GM10248 (cell line): Measurements from ENCODE around the gene TIMM50.

Experiments used
- CTCF ChIA-PET: fragments of 300-600 bp; sonication (Branson Sonifier 250); formaldehyde crosslinking; extraction: SDS; loops from one replicate; lab custom pipeline; 2021; ENCODE audit warnings: antibody characterized with exemption; lab: Yijun Ruan, JAX
- POLR2A ChIA-PET: fragments of 350-650 bp; sonication (Branson Sonifier 250); formaldehyde crosslinking; extraction: SDS; loops from one replicate; lab custom pipeline; 2020; ENCODE audit warnings: antibody characterized with exemption; lab: Yijun Ruan, JAX
- DNase-seq: peaks from one replicate; pipeline ENCODE4 v3.0.0; 2012; ENCODE audit errors: extremely low spot score
- TF ChIP-seq, protein P1 (sequence below): IDR thresholded peaks from 2 replicates; pipeline ENCODE4 v1.5.1; 2012; ENCODE audit warnings: mild to moderate bottlenecking, low read depth; ENCODE audit errors: extremely low read depth, missing control alignments, control extremely low read depth

The TIMM50 gene

DNA sequence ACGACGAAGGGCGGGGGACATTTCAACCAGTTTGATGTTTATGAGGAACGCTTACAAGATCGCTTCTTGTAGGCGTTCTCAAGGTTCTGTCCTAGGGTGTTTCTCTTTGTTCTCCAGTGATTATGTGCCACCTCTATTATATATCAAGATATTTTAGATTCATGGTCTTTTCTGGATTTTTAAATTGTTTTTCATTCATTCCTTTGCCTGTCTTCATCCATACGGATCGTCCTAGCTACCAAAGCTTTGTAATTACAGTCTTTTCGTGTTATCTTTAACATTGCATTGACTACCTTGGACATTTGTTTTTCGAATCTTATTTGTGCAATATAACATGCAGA, 59.7 kb downstream of the TIMM50 start:
- TF ChIP-seq, protein P1, sequence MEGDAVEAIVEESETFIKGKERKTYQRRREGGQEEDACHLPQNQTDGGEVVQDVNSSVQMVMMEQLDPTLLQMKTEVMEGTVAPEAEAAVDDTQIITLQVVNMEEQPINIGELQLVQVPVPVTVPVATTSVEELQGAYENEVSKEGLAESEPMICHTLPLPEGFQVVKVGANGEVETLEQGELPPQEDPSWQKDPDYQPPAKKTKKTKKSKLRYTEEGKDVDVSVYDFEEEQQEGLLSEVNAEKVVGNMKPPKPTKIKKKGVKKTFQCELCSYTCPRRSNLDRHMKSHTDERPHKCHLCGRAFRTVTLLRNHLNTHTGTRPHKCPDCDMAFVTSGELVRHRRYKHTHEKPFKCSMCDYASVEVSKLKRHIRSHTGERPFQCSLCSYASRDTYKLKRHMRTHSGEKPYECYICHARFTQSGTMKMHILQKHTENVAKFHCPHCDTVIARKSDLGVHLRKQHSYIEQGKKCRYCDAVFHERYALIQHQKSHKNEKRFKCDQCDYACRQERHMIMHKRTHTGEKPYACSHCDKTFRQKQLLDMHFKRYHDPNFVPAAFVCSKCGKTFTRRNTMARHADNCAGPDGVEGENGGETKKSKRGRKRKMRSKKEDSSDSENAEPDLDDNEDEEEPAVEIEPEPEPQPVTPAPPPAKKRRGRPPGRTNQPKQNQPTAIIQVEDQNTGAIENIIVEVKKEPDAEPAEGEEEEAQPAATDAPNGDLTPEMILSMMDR = no peak
- POLR2A ChIA-PET = no interaction called here
- CTCF ChIA-PET = interaction anchor here (1.0 to 4.1 kb wide), 6 partner anchors 11 to 135 kb away, joined by 3 to 18 read pairs (median 6); no protein-coding TSS in a partner anchor
- no peak for DNase-seq
